NCI-H446 treated with DMSO at 0.1 percent for 48 hours (cell line): Measurements from ENCODE around the gene CCDC17.
"Not testable (repeated sequence)": the region's sequence is repeated elsewhere in the genome, so short reads cannot be mapped to it uniquely, and the experiment has no call there.

Experiments
- DNase-seq: peaks from one replicate; lab custom pipeline; 2025; lab: John Stamatoyannopoulos, UW

The CCDC17 gene

GRCh38 chr1:45621895-45622523 is 1.8 kb downstream of the CCDC17 start:
- no peak for DNase-seq

- no peak for DNase-seq
Measured at GRCh38 chr1:45621501-45621836, 2.4 kb downstream of the CCDC17 start.

GRCh38 chr1:45620588-45621500 is 3.0 kb downstream of the CCDC17 start:
- no peak for DNase-seq

GRCh38 chr1:45619149-45619921 is 4.5 kb downstream of the CCDC17 start:
- DNase-seq: no peak

GRCh38 chr1:45617618-45618017 is 6.2 kb downstream of the CCDC17 start:
- DNase-seq: no peak

- no peak for DNase-seq
Measured at GRCh38 chr1:45615885-45616284, 8.0 kb downstream of the CCDC17 start.

- DNase-seq: no peak
Measured at GRCh38 chr1:45612941-45613579, 10.8 kb downstream of the CCDC17 start.

- DNase-seq: no peak
Measured at GRCh38 chr1:45610589-45611226, 13.1 kb downstream of the CCDC17 start.

- no peak for DNase-seq
Measured at GRCh38 chr1:45608175-45609156, 15.4 kb downstream of the CCDC17 start.

GRCh38 chr1:45607404-45608074 is 16.3 kb downstream of the CCDC17 start:
- DNase-seq: no peak

GRCh38 chr1:45604239-45604638 is 19.6 kb downstream of the CCDC17 start:
- DNase-seq: no peak

GRCh38 chr1:45596765-45597164 is 27.1 kb downstream of the CCDC17 start:
- not testable (repeated sequence) for DNase-seq

GRCh38 chr1:45594412-45594811 is 29.4 kb downstream of the CCDC17 start:
- DNase-seq: no peak

GRCh38 chr1:45589861-45590260 is 34.0 kb downstream of the CCDC17 start:
- no peak for DNase-seq

GRCh38 chr1:45586769-45587168 is 37.1 kb downstream of the CCDC17 start:
- DNase-seq: no peak

GRCh38 chr1:45585496-45586075 is 38.3 kb downstream of the CCDC17 start:
- DNase-seq: no peak

- no peak for DNase-seq
Measured at GRCh38 chr1:45585110-45585426, 38.8 kb downstream of the CCDC17 start.

GRCh38 chr1:45584351-45585109 is 39.3 kb downstream of the CCDC17 start:
- peak; percentile 90 for DNase-seq
